ENCODE measurements around the gene ELOB.

The ELOB gene

DNA sequence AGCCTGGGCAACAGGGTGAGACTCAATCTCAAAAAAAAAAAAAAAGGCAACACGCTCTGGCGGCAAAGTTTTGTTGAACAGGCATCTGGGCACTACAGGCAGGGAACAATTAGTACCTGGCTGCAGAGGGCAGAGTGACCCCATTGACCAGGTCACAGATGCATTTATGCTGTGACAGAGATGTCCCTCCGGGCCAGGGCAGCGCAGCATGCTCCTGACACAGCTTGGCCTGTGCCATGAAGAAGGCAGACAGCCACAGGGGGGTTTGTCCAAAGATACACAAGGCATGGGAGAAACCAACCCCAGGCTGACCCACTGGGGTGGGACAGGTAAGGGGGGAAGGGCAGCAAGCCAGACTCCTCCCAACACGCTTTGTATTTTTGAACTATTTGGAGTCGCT is 32.4 kb downstream of the ELOB start:
- TF ChIP-seq CTCF (conservative IDR thresholded peaks at IDR 0.05), result no peak
- no peak overlapping the region for H3K27ac ChIP-seq

- TF ChIP-seq CTCF (conservative IDR thresholded peaks at IDR 0.05), result no peak
- H3K27ac ChIP-seq, result no peak overlapping the region
These were observed 33.9 kb downstream of the ELOB start for GRCh38 chr16:2743007-2743810.

DNA sequence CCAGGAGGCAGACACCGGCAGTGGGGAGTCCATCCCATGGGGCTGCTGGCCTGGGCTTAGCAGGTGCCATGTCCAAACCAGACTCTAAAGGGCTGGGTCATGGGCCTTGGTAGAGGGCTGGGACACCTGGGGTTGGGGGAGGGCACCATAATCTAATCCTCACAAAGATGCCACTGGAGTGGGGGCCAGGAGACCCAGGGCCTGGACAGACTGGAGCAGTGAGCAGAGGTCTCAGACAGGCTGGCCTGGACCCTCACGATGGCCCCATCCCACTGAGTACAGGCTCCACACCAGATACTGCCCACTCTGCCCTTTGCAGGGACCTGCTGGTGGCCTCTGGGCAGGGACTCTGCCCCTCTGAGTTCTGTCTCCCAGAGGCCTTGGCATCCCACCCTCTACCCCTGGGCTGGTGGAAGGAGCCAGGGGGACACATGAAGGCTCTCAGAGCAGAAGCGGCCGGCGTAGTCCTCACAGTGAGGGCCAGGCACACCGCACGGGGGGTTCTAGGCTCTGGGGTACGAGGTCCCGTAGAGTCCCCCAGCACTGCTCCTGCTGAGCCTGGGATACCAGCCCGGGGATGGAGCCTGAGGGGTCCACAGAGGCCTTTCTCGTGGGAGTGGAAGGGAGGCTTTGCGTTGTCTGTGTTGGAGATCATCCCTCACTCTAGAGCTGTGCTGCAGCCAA is 34.6 kb downstream of the ELOB start:
- TF ChIP-seq CTCF (conservative IDR thresholded peaks at IDR 0.05), result no peak
- H3K27ac ChIP-seq, result no peak overlapping the region

DNA sequence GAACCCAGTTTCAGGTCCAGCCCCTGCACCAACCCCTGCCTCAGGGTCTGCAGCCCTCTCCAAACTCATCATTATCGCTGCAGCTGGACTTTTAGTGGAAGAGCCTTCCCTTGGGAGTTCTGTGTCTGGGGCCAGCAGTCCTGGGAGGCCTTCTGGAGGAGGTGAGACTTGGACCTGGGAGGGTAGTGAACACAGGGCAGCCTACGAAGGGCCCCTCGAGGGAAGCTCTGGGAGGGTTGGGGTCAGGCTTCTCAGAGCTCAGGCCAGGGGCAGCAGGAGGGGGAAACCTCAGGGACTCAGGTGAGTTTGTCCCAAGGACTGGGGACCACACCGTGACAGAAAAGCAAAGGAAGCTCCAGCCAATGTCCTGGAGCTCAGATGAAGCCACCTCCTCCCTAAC is 35.9 kb downstream of the ELOB start:
- H3K27ac ChIP-seq, result no peak overlapping the region
- TF ChIP-seq CTCF (conservative IDR thresholded peaks at IDR 0.05), result no peak

GRCh38 chr16:2740476-2740875 is 36.6 kb downstream of the ELOB start:
- TF ChIP-seq CTCF (conservative IDR thresholded peaks at IDR 0.05), result no peak
- H3K27ac ChIP-seq, result no peak overlapping the region

DNA sequence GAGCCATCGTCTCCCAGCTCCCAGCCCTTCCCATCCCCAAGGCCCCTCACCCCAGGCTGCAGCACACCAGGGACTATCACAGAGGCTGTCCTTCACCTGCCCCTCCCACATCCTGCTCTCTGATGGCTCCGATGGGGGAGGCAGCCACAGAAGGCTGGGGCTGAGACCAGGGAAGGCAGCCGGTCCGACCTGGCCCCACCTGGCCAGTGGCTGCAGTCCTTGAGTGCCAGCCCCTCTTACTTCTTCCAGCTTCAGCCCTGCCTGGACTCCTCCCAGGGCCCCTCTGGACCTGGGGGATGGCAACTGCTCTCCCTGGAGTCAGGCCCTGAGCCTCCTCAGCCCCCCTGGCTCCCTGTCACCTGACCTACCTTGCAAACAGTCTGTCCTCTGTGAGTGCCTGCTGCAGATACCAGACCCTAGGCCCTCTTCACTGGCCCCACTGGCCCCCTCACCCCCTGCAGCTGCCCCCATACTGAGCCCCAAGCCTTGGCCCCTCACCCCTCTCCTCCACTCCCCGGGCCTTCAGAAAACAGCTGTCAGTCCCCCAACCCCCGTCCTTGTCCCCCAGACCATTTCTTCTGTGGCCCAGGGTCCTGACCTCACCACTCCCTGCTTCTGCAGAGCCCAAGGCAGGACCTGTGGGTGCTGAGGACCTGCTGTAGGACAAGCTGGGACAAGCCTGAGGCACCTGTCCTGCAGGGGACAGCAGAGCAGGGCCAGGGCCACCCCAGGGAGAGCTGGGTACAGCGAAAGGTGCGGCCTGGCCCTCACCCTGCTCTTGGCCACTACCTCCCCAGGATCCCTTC is 37.3 kb downstream of the ELOB start:
- TF ChIP-seq CTCF (conservative IDR thresholded peaks at IDR 0.05), result no peak
- H3K27ac ChIP-seq, result no peak overlapping the region

DNA sequence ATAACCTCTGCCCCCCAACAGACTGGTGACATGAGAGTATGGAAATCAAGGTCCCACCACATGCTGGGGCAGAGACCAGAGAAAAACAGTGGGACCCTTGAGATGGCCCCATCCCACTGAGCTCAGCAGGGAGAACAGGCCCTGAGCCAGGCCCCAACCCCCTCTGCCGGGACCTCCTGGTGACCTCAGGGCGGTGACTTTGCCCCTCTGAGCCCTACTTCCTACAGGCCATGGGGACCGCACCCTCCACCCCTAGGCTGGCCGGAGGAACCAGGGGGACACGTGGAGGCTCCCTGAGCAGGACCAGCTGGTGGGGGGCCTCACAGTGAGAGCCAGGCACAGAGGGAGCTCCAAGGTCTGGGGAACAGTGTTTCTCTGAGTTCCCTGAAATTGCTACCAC is 38.5 kb downstream of the ELOB start:
- TF ChIP-seq CTCF (conservative IDR thresholded peaks at IDR 0.05), result no peak
- H3K27ac ChIP-seq, result no peak overlapping the region

All from VCaP (cell line).